ENCODE data around the gene EBF3. TPM values are rescaled to one million over a fixed set of nuclear protein-coding genes. Genes with fewer than 3 reads are reported as not detected.
A peak's percentile ranks its signal among the peaks of the same experiment; 100 is the strongest.

EBF3 gene, protein sequence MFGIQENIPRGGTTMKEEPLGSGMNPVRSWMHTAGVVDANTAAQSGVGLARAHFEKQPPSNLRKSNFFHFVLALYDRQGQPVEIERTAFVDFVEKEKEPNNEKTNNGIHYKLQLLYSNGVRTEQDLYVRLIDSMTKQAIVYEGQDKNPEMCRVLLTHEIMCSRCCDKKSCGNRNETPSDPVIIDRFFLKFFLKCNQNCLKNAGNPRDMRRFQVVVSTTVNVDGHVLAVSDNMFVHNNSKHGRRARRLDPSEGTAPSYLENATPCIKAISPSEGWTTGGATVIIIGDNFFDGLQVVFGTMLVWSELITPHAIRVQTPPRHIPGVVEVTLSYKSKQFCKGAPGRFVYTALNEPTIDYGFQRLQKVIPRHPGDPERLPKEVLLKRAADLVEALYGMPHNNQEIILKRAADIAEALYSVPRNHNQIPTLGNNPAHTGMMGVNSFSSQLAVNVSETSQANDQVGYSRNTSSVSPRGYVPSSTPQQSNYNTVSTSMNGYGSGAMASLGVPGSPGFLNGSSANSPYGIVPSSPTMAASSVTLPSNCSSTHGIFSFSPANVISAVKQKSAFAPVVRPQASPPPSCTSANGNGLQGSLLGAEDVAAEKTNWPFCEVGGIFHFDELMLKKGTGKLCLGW
- 0.82 TPM for total RNA-seq

DNA sequence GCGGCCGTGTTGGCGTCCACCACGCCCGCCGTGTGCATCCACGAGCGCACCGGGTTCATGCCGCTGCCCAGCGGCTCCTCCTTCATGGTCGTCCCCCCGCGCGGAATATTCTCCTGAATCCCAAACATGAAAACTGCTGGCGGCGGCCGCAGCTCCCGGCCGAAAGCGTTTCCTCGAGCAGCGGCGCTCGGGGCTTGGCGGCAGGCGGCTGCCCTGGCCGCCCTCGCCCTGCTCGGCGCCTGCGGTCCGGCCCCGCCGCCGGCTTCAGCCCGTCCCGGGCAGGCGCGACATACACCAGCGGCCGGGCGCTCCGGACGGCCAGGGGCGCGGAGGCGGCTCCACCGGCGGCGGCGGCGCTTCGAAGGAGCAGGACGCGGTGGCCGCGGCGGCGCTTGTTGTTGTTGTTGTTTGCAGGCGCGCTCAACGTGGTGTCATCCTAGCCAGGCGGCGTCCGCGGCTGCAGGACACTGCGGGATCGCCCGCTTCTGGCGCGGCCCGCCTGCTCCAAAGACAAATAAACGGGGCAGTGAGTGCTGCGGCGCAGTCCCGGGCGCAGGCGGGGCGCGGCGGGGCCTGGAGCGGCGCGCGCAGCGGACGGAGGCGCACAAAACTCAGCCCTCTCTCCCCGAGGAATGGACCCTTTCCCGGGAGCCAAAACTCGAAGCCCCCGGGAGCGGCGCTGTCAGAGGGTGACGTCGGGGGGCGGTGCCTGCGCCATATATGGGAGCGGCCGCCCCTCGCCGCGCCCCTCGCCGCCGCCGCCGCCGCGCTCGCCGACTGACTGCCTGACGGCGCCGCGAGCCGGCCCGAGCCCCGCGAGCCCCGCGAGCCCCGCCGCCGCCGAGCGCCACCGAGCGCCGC lies at the start of gene EBF3:
TSS of gene EBF3 (minus strand) at position 634 of the 861 bp plus-strand sequence. CDS start at position 128, 506 bp downstream.
- no peak for FAIRE-seq

DNA sequence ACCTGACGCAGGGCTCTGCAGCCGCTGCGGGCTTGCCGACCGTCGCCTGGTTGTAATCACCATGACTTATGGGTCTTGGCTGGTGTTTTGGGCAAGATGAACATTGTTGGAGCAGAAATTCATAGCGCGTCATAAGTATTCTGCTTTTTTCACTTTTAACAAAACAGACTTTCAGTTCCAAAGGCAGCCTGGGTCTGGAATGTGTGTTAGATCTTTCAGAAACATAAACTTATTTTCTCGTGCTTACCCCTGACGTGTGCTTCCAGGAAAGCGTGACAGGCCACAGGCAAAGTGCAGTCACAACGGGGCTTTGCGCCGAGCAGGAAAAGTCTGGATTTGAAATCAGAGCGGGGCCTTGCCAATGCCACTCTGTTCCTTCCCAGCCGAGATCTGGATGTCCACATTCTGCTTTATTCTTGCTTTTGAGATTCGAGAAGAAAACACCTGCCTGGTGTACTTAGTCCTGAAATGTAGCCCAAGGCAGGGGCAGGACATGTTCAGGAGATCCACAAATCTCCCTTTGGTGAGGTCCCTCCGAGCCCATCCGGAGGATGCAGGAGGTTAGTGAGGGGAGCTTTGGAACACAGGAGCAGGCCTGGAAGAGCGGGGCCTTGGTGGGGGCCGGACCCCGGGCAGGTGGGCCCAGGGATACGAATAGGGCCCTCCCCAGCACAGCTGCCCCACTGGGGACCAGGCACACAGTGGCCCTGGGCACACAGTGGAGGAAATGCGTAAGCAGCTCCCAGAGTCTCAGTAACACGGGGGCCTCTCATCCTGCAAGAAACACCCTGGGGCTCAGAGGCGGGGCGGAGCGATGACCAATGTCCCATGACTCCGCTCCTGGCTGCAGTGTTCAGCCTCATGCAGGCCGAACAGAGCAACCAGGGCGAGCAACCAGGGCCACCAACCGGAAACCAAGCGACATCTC lies 49.5 kb upstream of the EBF3 start:
- DNase-seq (ENCODE audit: low spot score in 2 of 2) (no peak), FAIRE-seq (no peak)

More for the DNA sequence above, at the start of gene EBF3:
- peak; percentile 73 to 82 for DNase-seq (ENCODE audit: low spot score in 2 of 2)

DNA sequence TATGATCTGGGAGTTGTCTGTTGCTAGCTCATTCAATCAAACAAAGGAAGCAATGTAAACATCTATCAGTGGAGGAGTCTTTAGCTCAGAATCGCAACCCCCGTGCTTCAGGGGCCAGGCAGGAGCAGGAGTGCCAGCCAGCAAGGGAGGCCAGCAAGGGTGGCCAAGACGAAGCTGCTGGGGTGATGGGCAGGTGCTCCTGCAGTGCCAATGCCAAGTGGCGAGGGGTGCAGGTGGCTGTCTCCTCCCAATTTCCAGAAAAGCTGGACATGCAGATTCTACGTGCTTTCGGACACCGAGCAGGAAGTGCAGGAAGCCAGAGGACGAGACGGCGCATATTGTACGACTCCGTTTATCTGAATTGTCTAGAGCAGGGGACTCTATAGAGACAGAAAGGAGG lies 48.1 kb upstream of the EBF3 start:
- FAIRE-seq (no peak), DNase-seq (ENCODE audit: low spot score in 2 of 2) (no peak)

DNA sequence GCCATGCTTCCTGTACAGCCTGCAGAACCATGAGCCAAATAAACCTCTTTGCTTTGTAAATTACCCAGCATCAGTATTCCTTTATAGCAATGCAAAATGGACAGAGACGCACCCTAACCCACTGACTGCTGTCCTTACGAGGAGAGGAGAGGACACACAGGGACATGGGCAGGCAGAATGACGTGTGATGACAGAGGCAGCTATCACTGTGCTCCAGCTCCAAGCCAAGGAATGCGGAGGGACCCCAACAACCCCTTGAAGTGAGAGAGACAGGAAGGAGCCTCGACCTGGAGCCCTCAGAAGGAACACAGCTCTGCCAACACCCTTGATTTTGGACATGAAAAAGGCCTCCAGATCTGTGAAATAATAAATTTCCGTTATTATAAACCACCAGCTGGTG lies 46.6 kb upstream of the EBF3 start:
- no peak for FAIRE-seq
- no peak for DNase-seq (ENCODE audit: low spot score in 2 of 2)

DNA sequence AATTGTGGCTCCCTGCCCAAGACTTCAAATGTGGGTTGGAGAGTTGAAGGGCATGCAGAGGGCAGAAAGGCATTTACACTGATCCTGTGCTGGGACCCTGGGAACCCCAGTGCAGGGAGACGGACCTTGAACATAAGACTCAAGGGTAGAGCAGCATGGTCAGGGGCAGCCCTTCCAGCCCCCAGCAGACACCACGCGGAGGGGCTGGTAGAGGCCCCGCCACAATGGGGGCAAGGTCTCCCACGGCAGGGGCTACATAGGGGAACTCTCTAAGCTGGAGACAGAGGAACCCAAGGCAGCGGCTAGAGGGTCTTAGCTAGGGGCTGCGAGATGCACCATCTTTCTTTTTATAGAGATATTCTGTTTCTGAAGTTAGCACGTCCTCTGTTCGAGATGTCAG lies 45.2 kb upstream of the EBF3 start:
- DNase-seq (ENCODE audit: low spot score in 2 of 2) (no peak), FAIRE-seq (no peak)

DNA sequence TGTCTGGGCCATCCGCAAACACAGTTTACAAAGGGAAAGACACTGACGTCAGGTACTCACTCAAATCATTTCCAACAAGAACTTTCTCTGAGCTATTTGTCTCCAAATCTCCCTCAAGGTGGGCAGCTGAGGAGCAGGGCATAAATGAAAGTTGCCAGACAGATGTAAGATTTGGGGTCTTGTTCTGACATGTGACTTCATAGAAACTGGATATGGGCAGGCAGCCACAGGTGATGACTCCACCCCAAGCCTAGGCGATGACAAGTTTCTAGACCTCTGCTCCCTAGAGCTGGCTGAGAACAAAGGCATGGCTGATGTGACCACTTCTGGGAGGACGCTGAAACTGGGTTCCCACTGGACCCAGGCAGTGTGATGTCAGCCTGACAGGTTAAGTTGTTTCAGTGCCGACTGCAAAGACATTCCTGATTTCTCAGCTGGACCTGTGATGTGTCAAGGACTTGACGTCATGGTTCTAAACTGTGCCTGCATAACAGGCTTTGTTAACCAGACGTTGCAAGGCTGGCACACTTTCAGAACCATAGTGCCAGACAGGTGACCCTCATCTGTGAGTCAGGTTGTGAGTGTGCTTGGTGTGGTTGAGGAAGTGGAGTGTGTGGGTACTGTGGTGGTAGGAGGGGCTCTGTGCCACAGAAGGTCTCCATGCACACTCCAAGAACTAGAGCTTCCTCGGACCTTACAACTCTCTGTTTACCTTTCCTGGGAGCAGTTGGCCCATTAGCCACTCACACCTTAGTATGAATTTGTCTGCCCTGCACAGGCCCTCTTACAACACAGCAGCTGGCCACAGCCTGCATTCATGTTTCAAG lies 39.9 kb upstream of the EBF3 start:
- no peak for DNase-seq (ENCODE audit: low spot score in 2 of 2)
- FAIRE-seq = no peak

DNA sequence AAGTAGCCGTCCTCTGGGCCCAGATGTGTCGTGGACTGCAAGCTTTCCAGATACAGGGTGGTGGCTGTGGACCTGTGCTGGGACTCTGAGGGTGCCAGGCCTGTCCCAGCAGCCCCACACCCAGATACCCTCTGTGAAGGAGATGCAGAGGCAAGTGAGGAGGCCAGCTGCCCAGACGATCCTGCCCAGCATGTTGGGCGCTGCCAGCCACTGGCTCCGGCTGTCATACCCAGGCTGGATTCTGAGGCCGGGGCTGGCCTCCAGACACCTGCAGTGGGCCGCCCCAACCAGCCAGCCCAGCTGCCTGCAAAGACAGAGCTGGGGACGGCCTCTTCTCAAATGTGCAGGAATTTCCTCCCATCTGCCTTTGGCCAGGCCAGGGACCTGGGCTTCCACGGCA lies 39.1 kb upstream of the EBF3 start:
- no peak for DNase-seq (ENCODE audit: low spot score in 2 of 2)
- no peak for FAIRE-seq

DNA sequence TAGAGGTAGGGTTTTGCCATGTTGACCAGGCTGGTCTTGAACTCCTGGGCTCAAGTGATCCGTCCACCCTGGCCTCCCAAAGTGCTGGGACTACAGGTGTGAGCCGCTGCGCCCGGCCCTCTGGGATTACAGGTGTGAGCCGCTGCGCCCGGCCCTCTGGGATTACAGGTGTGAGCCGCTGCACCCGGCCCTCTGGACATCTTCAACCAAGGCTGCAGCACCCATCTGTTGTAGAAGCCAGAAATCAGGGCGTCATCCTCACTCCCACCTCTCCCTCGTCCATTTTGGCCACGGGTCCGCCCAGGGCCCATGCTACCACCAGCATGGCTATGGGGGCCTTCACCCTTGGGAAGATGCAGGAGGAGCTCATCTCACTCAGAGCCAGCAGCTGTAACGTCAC lies 38.5 kb upstream of the EBF3 start:
- no peak for DNase-seq (ENCODE audit: low spot score in 2 of 2)
- no peak for FAIRE-seq

DNA sequence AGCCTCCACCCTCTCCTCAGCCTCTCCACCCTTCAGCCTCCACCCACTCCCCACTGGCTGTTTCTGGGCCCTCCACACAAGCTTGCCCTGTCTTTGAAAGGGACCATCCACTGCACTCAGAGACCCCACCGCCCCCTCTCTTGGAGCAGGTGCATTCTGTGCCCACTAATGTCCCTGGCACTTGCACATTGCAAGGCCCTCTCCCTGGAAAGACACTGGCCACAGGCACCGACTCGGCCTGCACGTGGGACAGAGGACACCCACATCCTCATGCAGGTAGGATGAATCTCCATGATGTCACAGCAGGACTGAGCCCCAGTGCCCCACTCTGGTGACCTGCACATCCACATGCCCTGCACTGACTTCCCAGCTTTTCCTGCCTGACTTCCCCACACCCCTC lies 36.8 kb upstream of the EBF3 start:
- FAIRE-seq = no peak
- no peak for DNase-seq (ENCODE audit: low spot score in 2 of 2)

DNA sequence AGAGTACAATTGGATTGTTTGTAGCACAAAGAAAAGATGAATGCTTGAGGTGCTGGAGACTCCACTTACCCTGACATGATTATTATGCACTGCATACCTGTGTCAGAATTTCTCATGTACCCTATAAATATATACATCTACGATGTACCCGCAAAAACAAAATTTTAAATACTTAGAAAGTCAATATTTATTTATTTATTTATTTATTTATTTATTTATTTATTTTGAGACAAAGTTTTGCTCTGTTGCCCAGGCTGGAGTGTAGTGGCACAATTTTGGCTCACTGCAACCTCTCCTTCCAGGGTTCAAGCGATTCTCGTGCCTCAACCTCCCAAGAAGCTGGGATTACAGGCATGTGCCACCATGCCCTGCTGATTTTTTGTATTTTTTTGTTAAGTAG lies 35.1 kb upstream of the EBF3 start:
- DNase-seq (ENCODE audit: low spot score in 2 of 2) (no peak), FAIRE-seq (no peak)

DNA sequence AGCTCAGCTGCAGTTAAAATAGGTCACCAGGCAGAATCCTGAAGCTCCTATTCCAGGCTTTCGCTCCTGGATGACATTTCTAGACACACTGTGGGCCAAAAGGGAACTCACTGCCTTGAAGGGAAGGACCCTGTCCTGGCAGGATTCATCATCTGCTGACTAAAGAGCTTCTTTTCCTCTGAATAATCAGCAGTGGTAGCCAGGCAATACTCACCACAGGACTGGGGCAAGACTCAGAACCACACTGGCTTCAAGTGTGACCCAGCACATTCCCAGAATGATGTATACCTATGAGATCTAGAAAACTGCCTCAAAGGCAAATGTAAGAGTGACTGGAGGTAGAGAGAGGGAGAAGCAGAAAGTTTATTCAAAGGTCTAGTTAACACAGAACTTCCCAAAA lies 29.5 kb upstream of the EBF3 start:
- FAIRE-seq (no peak), DNase-seq (ENCODE audit: low spot score in 2 of 2) (no peak)

DNA sequence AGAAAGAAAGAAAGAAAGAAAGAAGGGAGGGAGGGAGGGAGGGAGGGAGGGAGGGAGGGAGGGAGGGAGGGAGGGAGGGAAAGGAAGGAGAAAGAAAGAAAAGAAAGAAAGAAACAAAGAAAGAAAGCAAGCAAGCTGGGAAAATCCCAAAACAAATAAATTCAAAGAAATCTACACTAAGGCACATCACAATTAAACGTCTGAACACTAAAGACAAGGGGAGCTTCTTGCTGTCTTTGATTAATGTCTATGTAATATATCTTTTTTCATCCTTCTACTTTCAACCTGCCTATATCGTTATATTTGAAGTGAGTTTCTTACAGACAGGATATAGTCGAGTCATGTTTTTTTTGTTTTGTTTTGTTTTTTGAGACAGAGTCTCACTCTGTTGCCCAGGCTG lies 28.3 kb upstream of the EBF3 start:
- DNase-seq (ENCODE audit: low spot score in 2 of 2) (no peak), FAIRE-seq (no peak)

DNA sequence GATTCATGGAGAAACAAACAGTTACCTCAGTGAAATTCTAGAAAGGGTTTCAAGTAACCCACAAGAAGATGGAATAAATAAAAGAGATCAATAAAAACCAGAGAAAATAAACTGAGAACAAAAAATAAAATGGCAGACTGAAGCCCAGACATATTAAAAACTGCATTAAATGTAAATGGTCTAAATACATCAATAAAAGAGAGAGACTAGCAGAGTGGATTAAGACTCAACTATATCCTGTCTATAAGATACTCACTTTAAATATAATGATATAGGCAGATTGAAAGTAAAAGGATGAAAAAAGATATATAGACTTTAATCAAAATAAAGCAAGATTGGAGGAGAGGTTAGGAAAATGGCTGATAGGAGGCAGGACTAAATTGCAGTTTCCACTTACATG lies 18.8 kb upstream of the EBF3 start:
- DNase-seq (ENCODE audit: low spot score in 2 of 2) (no peak), FAIRE-seq (no peak)

DNA sequence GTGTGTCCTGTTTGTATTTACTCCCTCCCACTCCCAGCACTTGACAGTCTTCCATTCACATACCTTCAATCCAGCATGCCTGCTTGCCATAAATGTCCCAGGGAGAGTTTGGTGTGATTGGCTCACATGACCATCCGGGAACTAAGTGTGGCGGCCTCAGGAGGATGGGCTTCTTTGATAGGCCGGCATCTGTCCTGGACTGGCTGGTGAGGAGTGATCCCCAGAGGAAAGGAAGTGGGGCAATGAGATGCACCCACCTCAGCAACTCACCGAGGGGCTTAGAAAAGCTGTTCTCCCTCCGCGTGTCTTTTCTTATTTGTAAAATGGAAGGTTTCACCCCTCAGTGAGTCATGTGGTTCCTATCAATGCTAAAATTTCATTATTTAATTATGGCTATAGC lies 14.9 kb upstream of the EBF3 start:
- DNase-seq (ENCODE audit: low spot score in 2 of 2) = no peak
- FAIRE-seq = no peak

DNA sequence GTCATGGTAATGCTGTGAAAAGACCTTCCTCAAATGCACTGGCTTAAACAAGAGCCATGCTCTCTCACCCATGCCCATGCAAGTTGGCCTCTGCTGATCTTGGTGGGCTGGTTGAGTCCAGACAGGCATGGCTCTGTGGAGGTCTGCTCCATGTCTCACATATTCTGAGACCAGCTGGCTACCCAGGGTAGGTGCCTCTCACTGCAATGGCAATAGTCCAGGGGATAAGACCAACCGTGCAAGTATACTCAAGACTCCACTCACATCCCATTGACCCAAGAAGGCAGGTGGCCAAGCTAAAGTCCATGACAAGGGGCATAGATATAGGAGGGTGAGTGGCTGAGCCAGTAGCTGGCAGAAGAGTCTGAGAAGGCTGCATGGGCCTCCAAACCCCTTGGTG lies 14.2 kb upstream of the EBF3 start:
- FAIRE-seq (no peak), DNase-seq (ENCODE audit: low spot score in 2 of 2) (no peak)

DNA sequence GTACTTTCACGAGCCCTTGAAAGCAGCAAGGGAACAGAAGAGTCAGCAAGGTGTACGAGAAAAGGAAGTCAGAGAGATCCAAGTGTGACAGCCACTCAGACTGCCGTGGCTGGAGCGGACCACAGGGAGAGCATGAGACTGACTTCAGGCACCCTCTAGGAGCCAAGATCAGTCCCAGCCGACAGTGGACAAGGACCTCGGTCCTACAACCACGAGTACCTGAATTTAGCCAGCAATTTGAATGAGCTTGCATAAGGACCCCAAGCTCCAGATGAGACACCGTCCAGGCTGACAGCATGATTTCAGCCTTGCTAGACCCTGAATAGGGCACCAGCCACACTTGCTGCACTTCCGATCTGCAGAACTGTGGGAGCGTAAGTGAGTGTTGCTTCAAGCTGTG lies 13.7 kb upstream of the EBF3 start:
- no peak for FAIRE-seq
- DNase-seq (ENCODE audit: low spot score in 2 of 2) = no peak

DNA sequence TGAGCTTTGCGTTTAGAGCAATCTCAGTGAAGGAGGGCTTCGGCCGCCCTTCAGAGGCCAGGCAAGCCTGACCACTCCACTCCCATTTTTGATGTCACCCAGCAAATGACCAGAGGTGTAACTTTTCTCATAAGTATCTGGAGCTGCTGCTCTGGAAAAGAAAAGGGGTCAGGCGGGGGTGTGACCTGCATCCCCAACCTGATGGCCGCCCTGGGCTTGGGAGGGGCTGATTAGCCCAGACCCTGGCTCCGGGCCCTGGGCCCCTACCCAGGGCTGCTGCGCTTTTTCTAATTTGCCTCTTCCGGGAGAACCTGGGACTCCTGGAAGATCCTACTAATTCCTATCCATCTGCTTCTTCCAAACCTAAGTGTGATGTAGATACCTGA lies 9.6 kb upstream of the EBF3 start:
- no peak for FAIRE-seq

DNA sequence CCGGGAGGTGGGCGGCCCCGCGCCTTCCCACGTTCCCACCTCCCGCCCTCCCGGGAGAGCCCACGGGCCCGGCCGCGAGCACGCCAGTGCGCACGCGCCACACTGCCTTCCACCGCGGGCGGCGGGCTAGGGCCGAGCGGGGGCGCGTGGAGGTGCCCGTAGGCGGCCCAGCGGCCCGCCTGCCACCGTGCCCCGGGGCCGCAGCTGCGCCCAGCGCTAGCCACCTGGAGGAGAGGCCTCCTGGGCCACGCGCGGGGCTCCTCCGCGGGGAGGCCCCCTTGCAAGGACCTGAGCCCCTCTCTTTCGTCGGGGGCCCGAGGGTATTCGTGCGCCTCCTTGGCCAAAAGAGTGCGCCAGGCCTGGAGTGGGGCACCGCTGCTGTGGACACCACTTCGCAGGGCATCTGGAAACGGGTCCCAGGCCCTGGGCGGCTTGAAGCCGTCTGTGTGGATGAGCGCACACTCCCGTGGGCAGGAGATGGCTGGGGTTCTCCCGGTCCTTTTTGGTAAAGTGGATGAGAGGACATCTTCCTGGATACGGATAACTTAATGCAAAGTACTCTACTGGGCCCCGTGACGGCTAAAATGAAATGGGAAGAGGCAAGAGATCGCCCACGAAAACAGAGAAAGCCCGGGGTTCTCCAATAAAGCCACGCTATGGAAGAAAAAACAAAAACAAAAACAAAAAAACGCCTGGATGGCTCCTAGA lies 9.0 kb upstream of the EBF3 start:
- FAIRE-seq (no peak), DNase-seq (ENCODE audit: low spot score in 2 of 2) (peak in 1 of 2 donors; percentile 6)

More for the DNA sequence above, 9.6 kb upstream of the EBF3 start:
- peak in 1 of 2 donors; percentile 1 for DNase-seq (ENCODE audit: low spot score in 2 of 2)
